Caco-2 (cell line): ENCODE results near the gene SPATA24. TPM values are rescaled to one million over a fixed set of nuclear protein-coding genes. Genes with fewer than 3 reads are reported as not detected.

Experiments used
- BruUV-seq: library from RNA; stranded (reverse); fragments of 400-500 nt; replicated peaks from 2 replicates; lab custom pipeline; 2021; lab: Mats Ljungman, UMichigan
- CTCF ChIA-PET: fragments of 300-600 bp; sonication (Branson Sonifier 250); formaldehyde crosslinking; loops from one replicate; lab custom pipeline; 2022; ENCODE audit warnings: antibody characterized with exemption; lab: Charles Lee
- POLR2A ChIA-PET: fragments of 300-600 bp; sonication (Branson Sonifier 250); formaldehyde crosslinking; loops from one replicate; lab custom pipeline; 2022; ENCODE audit warnings: antibody characterized with exemption; lab: Charles Lee
- DNase-seq, 2 experiments: peaks; one replicate each; pipeline versions ENCODE4 v3.0.0 to v3.0.0-alpha.2; 2020 to 2022
- H3K27me3 ChIP-seq: replicated peaks from 2 replicates; pipeline ENCODE4 v1.6.0; 2011; ENCODE audit warnings: low read length; ENCODE audit not compliant: control insufficient read depth, insufficient read depth
- H3K36me3 ChIP-seq: 2 replicates; pipeline ENCODE4 v1.5.1; 2011; ENCODE audit warnings: low read length; ENCODE audit not compliant: control insufficient read depth, insufficient read depth
- H3K4me1 ChIP-seq: fragments of 250-450 bp; sonication (Bioruptor Pico); 2 replicates; pipeline ENCODE4 v1.5.1; 2020; ENCODE audit warnings: mild to moderate bottlenecking
- H3K4me3 ChIP-seq: 2 replicates; pipeline ENCODE4 v1.5.1; 2011; ENCODE audit warnings: low read depth, mild to moderate bottlenecking, control low read depth, low read length
- H3K9me3 ChIP-seq: fragments of 250-450 bp; sonication (Bioruptor Pico); 2 replicates; pipeline ENCODE4 v1.5.1; 2020; ENCODE audit warnings: mild to moderate bottlenecking, moderate library complexity
- H3K27ac Mint-ChIP-seq: one replicate; pipeline ENCODE4 v1.8.0; 2022; ENCODE audit warnings: mixed read lengths; ENCODE audit not compliant: unreplicated experiment
- H3K27me3 Mint-ChIP-seq: one replicate; pipeline ENCODE4 v1.8.0; 2022; ENCODE audit warnings: mixed read lengths; ENCODE audit not compliant: insufficient read depth, unreplicated experiment
- H3K36me3 Mint-ChIP-seq: one replicate; pipeline ENCODE4 v1.8.0; 2022; ENCODE audit warnings: mild to moderate bottlenecking, mixed read lengths; ENCODE audit not compliant: insufficient read depth, unreplicated experiment
- H3K4me1 Mint-ChIP-seq: one replicate; pipeline ENCODE4 v1.8.0; 2022; ENCODE audit warnings: low read depth, mixed read lengths; ENCODE audit not compliant: unreplicated experiment
- H3K4me3 Mint-ChIP-seq: one replicate; pipeline ENCODE4 v1.8.0; 2022; ENCODE audit warnings: mild to moderate bottlenecking, moderate library complexity, mixed read lengths; ENCODE audit not compliant: unreplicated experiment
- H3K9me3 Mint-ChIP-seq: one replicate; pipeline ENCODE4 v1.8.0; 2022; ENCODE audit warnings: mixed read lengths; ENCODE audit not compliant: unreplicated experiment
- CTCF ChIP-seq, 2 experiments: fragments of 200-600 bp in 1 of 2; IDR thresholded peaks; 1 replicate in 1 of 2; 2 replicates in 1 of 2; pipeline versions ENCODE4 v1.5.1 to v1.8.0; 2011 to 2022; ENCODE audit warnings: antibody characterized with exemption in 1 of 2, control low read depth in 1 of 2, inconsistent platforms in 1 of 2, low read depth in 1 of 2, low read length in 1 of 2, mild to moderate bottlenecking in 1 of 2, moderate library complexity in 1 of 2; ENCODE audit not compliant: insufficient read depth in 1 of 2, severe bottlenecking in 1 of 2, unreplicated experiment in 1 of 2
- intact Hi-C: fragments of 100-400 bp; cut with micrococcal nuclease; formaldehyde crosslinking; loops from one replicate; pipeline ENCODE4 v1.10.0; 2022; ENCODE audit not compliant: unreplicated experiment
- total RNA-seq: library from RNA; stranded (reverse); gene quantifications from 2 replicates; pipeline ENCODE4 v1.2.3, GENCODE V29; 2022

SPATA24 gene
- total RNA-seq, 1 experiment from 2014 or later, result 10.1 TPM

GRCh38 chr5:139425497-139425896 lies 21.6 kb upstream of the SPATA24 start:
- peaks cover 6% of the 10 kb centered on the region for H3K4me1 Mint-ChIP-seq

GRCh38 chr5:139422307-139422893 lies 18.5 kb upstream of the SPATA24 start:
- no TSS peak for BruUV-seq

More at GRCh38 chr5:139425497-139425896, 21.6 kb upstream of the SPATA24 start:
- ChIA-PET POLR2A (no interaction called here), CTCF (no interaction called here)
- Histone ChIP-seq H3K36me3 (no peaks in the 10 kb centered on the region), H3K4me1 (no peaks in the 10 kb centered on the region), H3K9me3 (no peaks in the 10 kb centered on the region), H3K4me3 (no peak overlapping the region), H3K27me3 (no peaks in the 10 kb centered on the region)
- no peak overlapping the region for H3K4me3 Mint-ChIP-seq
- no TSS peak for BruUV-seq
- peaks cover 8% of the 10 kb centered on the region for H3K36me3 Mint-ChIP-seq
- TF ChIP-seq CTCF (IDR thresholded peaks at IDR 0.05; ENCODE audit: insufficient read depth in 1 of 2, low read depth in 1 of 2, low read length in 1 of 2, severe bottlenecking in 1 of 2, unreplicated experiment in 1 of 2), result no peak
- intact Hi-C loops, result no loop called here
- no peaks in the 10 kb centered on the region for H3K27me3 Mint-ChIP-seq
- DNase-seq, result no peak
- H3K9me3 Mint-ChIP-seq, result no peaks in the 10 kb centered on the region
- no peak overlapping the region for H3K27ac Mint-ChIP-seq

More at GRCh38 chr5:139422307-139422893, 18.5 kb upstream of the SPATA24 start:
- peak; percentile 77 to 89 for TF ChIP-seq CTCF (IDR thresholded peaks at IDR 0.05; ENCODE audit: insufficient read depth in 1 of 2, low read depth in 1 of 2, low read length in 1 of 2, severe bottlenecking in 1 of 2, unreplicated experiment in 1 of 2)
- H3K4me1 Mint-ChIP-seq, result peaks cover 6% of the 10 kb centered on the region
- no peak overlapping the region for H3K27ac Mint-ChIP-seq
- Histone ChIP-seq H3K36me3 (no peaks in the 10 kb centered on the region), H3K4me3 (no peak overlapping the region), H3K9me3 (no peaks in the 10 kb centered on the region), H3K4me1 (no peaks in the 10 kb centered on the region), H3K27me3 (no peaks in the 10 kb centered on the region)
- DNase-seq, result peak; percentile 47 to 72
- peaks cover 8% of the 10 kb centered on the region for H3K36me3 Mint-ChIP-seq
- H3K27me3 Mint-ChIP-seq, result no peaks in the 10 kb centered on the region
- CTCF ChIA-PET, result interaction anchor here (0.5 to 4.2 kb wide), 10 partner anchors 11 to 467 kb away, joined by 3 to 36 read pairs (median 4); partner anchors contain the start of genes DNAJC18 and SPATA24
- intact Hi-C loops, result loop anchor here (1.0 to 2.0 kb wide), 3 partner anchors 46 to 96 kb away; no protein-coding TSS in a partner anchor
- H3K9me3 Mint-ChIP-seq, result no peaks in the 10 kb centered on the region
- POLR2A ChIA-PET, result interaction anchor here (1.2 kb wide), 1 partner anchor 91 kb away, joined by 5 read pairs; no protein-coding TSS in a partner anchor
- H3K4me3 Mint-ChIP-seq, result no peak overlapping the region
